ENCODE data around the gene RAVER2. TPM values are rescaled to one million over a fixed set of nuclear protein-coding genes. Genes with fewer than 3 reads are reported as not detected.

The RAVER2 gene
- polyA plus RNA-seq, 5 donors, result 25.8 to 38.5 (median 34.0) TPM

GRCh38 chr1:64874666-64875065, 129.8 kb downstream of the RAVER2 start:
- no peak for DNase-seq

GRCh38 chr1:64875101-64875500, 130.2 kb downstream of the RAVER2 start:
- DNase-seq, result no peak

GRCh38 chr1:64875606-64876005, 130.7 kb downstream of the RAVER2 start:
- no peak for DNase-seq

- DNase-seq, result no peak
These were observed 132.3 kb downstream of the RAVER2 start for GRCh38 chr1:64877151-64877550.

- DNase-seq, result no peak
These were observed 132.7 kb downstream of the RAVER2 start for GRCh38 chr1:64877598-64877997.

- no peak for DNase-seq
These were observed 133.2 kb downstream of the RAVER2 start for GRCh38 chr1:64878090-64878489.

- no peak for DNase-seq
These were observed 134.2 kb downstream of the RAVER2 start for GRCh38 chr1:64878931-64879611.

GRCh38 chr1:64880449-64880848, 135.6 kb downstream of the RAVER2 start:
- no peak for DNase-seq

GRCh38 chr1:64881281-64881680, 136.4 kb downstream of the RAVER2 start:
- no peak for DNase-seq

Other genes starting within 250 kb of the RAVER2 start
- 100 to 1,000 TPM in 4 of 5 donors, 10 to 100 TPM in 1; 84.8 to 122 (median 108) TPM for gene JAK1, start 221.5 kb downstream of the RAVER2 start, polyA plus RNA-seq (ENCODE audit: insufficient read depth in 1 of 5, insufficient read length in 5 of 5, low replicate concordance in 1 of 5)

All from right lung (tissue), 5 donors.